GM21528 (cell line): ENCODE results near the gene NDRG3.

ENCODE experiments used
- ATAC-seq: cut with Tn5 transposase; IDR thresholded peaks from one replicate; pipeline ENCODE4 v1.9.1; 2021; ENCODE audit warnings: mild to moderate bottlenecking, moderate library complexity; ENCODE audit not compliant: unreplicated experiment, low FRiP score

The NDRG3 gene

DNA sequence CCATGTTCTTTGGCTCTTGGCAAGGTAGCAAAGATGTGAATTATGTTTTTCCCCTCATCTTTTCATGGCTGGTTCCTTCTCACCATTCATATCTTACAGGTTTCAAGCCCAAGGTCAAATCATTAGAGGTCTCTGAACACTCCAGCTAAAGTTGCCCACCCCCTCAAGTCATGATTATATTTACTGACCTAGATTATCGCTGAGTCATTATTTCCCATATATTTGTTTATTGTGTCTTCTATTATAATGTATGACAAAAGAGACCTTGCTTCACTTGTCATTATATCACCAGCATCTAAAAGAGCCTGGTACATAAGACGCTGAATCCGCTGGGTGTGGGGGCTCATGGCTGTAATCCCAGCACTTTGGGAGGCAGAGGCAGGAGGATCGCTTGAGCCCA lies 15.2 kb upstream of the NDRG3 start:
- no peak for ATAC-seq

- ATAC-seq: no peak
Measured at GRCh38 chr20:36760647-36761046, 14.8 kb upstream of the NDRG3 start.

GRCh38 chr20:36758276-36758675 lies 12.4 kb upstream of the NDRG3 start:
- no peak for ATAC-seq

DNA sequence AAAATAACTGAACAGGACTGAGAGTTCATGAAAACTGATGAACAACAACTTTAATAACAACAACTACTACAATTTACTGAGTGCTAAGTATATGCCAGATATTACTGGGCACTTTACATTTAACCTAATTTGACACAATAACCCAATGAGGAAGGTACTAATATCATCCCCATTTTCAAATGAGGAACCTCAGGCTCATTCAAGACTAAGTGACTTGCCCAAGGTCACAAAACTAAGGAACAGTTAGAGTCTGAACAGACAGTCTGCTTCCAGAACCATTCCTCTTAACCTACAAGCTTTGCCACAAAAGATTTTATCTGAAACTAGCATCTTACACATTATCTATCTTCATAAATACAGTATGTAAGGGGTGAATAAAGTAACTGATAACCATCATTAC lies 10.6 kb upstream of the NDRG3 start:
- no peak for ATAC-seq

GRCh38 chr20:36754656-36755222 lies 8.8 kb upstream of the NDRG3 start:
- ATAC-seq: no peak

DNA sequence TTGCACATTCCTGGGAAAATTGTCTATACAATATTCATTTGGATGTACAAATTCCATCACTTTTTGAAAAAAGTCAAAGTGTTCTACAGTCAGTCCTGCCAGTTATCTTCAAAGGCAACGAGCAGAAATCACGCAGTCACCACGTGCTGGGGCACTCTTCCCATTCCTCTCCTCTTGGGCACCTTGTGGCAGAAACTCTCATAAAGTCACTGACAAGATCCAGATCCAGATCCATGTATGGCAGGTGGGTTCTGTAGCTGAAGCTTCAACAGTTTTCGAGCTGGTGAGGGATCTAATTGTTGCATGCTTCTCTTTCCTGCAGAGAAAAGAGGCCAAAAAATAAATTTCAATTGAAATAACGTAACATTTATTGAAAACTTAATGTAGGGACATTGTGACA lies 6.7 kb upstream of the NDRG3 start:
- ATAC-seq: no peak

GRCh38 chr20:36745234-36745926 lies 510 bp downstream of the NDRG3 start:
- ATAC-seq: peak; percentile 35

DNA sequence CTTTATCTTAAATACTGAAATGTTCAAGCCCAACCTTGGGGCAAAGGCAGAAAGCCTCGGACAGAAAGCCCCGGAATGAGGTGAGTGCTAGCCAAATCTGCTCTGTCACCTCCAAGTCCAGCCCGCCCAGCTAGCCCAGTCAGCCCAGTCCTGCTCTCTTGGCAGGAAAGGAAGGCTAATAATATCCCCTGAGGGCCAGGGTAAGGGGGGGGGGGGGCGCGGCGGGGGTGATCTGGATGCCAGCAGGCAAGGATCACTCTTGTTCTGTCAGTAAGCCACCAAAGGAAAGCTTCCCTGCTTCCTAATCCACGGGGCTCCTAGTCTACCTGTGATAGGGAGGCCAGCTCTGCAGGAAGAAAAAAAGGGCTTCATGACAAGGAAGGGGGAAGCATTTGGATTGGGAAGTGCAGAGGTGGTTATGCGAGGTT lies 1.1 kb downstream of the NDRG3 start:
- no peak for ATAC-seq

DNA sequence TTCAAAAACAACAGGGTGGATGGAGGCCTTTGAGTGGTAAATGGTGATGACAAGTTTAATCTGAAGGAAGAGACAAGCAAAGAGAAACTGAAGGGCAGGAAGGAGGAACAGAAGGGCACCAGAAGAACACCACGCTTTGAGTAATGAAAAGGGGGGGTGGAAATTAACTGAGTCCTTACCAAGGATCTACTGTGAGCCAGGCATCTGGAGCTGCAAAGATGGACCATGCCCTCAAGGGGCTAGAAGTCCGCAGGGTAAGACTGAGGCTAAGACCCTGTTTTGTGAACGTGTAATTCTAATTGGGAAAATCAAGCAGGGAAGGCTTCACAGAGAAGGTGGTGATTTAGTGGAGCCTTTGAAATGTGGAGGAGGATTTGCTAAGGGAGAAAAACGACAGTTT lies 1.6 kb downstream of the NDRG3 start:
- ATAC-seq: no peak

DNA sequence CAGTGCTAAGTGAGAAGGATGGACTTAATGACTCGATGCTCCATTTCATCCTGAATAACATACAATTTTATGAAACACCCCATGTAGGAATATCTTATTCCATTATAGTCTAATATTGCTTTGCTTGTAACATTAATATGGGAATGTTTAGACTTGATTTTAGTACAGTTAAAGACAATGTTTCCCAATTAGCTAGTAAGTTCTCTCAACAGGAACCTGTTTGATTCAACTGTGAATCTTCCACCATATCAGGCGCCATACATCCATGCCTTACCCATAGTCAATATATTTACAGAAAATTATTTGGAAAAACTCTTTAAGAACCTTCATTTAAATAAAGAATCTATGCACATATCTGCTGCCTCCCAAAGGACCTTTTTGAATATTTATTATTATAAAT lies 3.3 kb downstream of the NDRG3 start:
- ATAC-seq: no peak

DNA sequence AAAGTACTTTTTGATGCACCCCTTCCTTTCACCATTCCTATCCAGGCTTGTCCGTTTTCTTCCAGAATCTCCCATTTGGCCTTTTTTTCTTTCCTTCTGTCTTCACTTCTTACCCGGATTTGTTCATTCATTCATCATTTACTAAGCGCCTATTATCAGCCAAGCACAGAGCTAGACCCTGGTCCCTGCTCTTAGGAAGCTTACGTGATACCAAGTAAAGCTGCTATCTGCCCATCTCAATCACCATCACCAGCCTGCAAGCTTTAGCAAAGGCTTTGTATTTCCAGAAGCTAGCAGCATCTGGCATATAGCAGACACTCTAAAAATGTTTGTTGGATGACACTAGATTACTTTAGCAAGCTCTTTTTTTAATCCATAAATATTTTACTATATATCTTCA lies 4.8 kb downstream of the NDRG3 start:
- ATAC-seq: no peak

DNA sequence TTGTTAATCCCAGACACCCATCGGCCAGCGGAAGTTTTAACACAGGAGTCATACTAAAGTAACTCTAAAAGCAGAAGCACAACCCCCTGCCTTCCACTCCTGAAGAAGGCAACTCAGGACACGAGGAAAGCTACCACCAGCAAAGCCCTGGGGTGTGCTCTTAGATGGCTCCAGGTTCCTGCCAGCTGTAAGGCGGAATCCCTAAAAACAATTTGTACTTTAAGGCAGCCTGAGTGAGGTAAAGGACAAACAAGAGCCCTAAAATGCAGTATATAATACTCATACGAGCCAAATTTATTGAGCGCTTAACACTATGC lies 8.7 kb downstream of the NDRG3 start:
- no peak for ATAC-seq

DNA sequence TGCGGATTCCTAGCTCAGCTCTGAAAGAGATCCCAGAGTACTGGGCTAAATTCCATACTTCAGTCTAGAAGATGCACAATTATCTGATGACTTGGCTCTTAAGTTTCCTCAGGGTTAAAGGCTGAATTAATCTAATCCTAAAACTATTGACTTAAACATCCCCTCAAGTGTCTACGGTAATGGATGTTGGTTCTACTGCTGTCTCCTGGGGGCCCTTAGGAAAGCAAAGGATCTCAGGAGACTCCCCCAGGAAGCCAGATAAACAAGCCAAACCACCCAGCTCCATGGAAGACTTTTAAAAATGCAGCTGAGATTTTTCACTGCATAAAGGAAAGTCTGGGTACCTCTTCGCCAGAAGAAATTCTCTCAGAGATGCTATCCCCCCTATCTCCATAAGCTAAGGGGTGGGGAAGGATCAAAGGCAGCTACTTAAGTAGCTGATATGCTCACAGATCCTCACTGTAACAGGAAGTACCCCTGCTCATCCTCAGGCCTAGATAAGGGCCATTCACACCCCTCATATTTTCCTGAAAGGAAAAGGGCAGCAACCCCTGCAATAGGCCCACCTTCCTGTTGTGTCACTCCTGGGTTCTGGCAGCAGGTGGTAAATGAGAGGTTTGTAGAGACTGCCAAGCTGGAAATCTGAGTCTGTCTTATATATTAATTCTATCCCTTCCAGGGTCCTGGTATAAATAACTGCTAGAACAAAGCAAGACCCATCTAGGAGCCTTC lies 9.3 kb downstream of the NDRG3 start:
- no peak for ATAC-seq

GRCh38 chr20:36732456-36732855 lies 13.4 kb downstream of the NDRG3 start:
- ATAC-seq: no peak

DNA sequence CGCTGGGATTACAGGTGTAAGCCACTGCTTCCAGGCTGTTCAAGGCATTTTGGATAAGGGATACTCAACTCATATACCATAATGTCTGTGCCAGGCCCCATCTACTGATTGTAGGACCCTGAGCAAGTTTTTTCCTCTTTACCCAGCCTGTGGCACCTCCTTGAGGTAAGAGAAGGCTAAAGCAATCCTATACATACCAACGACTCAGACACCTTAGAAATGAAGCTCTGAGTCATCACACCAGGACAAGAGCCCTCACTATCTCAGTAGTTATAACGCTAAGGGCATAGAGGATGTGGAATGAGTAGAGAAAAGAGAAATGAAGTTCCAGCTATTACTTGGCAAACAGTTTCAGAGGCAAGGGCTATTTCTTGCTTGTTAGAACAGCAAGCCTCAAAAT lies 16.9 kb downstream of the NDRG3 start:
- ATAC-seq: no peak

DNA sequence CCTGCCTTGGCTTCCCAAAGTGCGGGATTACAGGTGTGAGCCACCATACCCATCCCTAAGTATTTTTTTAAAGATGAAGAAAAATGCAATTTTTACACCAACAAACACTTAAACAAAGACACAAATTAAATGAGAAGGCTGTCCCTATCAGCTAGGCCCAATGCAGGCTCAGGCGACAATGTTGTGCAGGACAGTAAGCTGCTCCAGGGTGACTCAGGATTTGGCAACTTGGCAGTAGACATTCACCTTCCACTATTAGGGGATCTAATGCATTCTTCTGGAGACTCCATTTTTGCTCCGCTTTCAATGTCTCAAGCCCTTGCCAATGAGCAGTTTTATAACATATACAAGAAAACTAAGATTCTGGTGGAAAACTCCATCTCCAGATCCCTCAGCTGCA lies 19.7 kb downstream of the NDRG3 start:
- ATAC-seq: no peak

DNA sequence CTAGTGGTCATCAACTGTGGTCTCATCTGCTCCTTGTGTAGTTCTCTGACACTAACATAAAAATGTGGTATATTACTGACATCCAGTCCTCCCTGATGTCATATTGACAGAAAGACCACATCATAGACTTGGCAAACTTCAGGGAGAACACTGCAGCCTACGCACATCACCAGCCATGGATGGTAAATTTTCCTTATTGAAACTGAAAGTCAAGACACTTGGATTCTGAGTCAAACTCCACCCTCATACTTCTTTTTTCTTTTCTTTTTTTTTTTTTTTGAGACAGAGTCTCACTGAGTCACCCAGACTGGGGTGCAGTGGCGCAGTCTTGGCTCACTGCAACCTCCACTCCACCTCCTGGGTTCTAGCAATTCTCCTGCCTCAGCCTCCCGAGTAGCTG lies 25.4 kb downstream of the NDRG3 start:
- ATAC-seq: no peak

GRCh38 chr20:36717657-36718056 lies 28.2 kb downstream of the NDRG3 start:
- no peak for ATAC-seq

GRCh38 chr20:36717021-36717420 lies 28.9 kb downstream of the NDRG3 start:
- ATAC-seq: no peak

DNA sequence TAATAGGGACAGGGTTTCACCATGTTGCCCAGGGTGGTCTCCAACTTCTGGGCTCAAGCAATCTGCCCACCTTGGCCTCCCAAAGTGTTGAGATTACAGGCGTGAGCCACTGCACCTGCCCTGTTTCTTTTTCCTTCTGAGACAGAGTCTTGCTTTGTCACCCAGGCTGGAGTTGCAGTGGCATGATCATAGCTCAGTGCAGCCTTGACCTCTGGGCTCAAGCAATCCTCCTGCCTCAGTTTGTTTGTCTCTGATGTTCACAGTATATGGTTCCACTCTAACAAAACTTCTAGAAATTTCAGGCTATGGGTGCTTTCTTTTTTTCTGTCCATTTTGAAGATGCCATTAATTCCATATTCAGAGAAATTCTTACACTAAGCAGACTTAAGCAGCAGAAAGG lies 33.1 kb downstream of the NDRG3 start:
- no peak for ATAC-seq

DNA sequence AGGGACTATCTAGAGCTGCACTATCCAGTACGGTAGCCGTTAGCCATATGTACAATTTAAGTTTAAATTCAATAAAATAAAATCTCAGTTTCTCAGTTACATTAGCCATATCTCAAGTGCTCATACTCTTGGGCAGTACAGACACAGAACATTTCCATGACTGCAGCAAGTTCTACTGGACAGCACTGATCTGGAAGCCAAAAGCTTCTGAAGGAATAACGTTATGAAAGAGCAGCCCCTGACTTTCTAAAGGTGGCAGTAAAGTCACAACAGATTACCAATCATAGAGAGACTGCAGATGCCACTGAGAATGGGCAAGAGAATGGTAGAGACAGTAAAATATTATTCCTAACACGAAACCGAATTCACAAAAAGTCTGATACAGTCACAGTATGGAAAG lies 36.8 kb downstream of the NDRG3 start:
- no peak for ATAC-seq

GRCh38 chr20:36703530-36703929 lies 42.4 kb downstream of the NDRG3 start:
- no peak for ATAC-seq
